ENCODE results near the gene GRHPR. TPM values are rescaled to one million over a fixed set of nuclear protein-coding genes. Genes with fewer than 3 reads are reported as not detected.

Gene GRHPR
- total and polyA plus RNA-seq, 10 of the 15 experiments (the other 5 are each of a cell fraction or from before 2014, with no cell fraction given) = 52.4 to 194 (median 126) TPM

- TF ChIP-seq RAD21 (IDR thresholded peaks at IDR 0.05; ENCODE audit: insufficient read depth, low read depth, low read length) (peak; percentile 9; the same call in 1 of the 2 replicates), SIX5 (IDR thresholded peaks at IDR 0.05; ENCODE audit: low read depth, low read length, severe bottlenecking) (no peak), CREB1 (IDR thresholded peaks at IDR 0.05; ENCODE audit: low read depth) (no peak), FOXM1 (IDR thresholded peaks at IDR 0.05; ENCODE audit: low read depth, low read length) (no peak), ELK1 (IDR thresholded peaks at IDR 0.05; ENCODE audit: low read depth, low read length) (no peak), ASH2L (IDR thresholded peaks at IDR 0.05; ENCODE audit: borderline replicate concordance, low read depth) (no peak), BCL11A (IDR thresholded peaks at IDR 0.05; ENCODE audit: low read depth, low read length) (peak; percentile 45; the same call in 1 of the 2 replicates), RCOR1 (conservative IDR thresholded peaks at IDR 0.05; ENCODE audit: low read depth, low read length) (no peak), TBL1XR1 (IDR thresholded peaks at IDR 0.05; ENCODE audit: low read depth, low read length) (peak; percentile 53; the same call in 1 of the 2 replicates), TAF1 (IDR thresholded peaks at IDR 0.05; ENCODE audit: borderline replicate concordance, low read depth, low read length) (peak; percentile 22; the same call in 1 of the 2 replicates), RBBP5 (conservative IDR thresholded peaks at IDR 0.05) (no peak), HDGF (IDR thresholded peaks at IDR 0.05) (peak; percentile 17; the same call in 1 of the 2 replicates), NRF1 (conservative IDR thresholded peaks at IDR 0.05; ENCODE audit: low read depth, low read length) (no peak), RELA (IDR thresholded peaks at IDR 0.05; ENCODE audit: borderline replicate concordance, partially characterized antibody) (peak; percentile 4), POLR2AphosphoS5 (IDR thresholded peaks at IDR 0.05; ENCODE audit: low read length) (no peak)
- TF ChIP-seq, protein P1, sequence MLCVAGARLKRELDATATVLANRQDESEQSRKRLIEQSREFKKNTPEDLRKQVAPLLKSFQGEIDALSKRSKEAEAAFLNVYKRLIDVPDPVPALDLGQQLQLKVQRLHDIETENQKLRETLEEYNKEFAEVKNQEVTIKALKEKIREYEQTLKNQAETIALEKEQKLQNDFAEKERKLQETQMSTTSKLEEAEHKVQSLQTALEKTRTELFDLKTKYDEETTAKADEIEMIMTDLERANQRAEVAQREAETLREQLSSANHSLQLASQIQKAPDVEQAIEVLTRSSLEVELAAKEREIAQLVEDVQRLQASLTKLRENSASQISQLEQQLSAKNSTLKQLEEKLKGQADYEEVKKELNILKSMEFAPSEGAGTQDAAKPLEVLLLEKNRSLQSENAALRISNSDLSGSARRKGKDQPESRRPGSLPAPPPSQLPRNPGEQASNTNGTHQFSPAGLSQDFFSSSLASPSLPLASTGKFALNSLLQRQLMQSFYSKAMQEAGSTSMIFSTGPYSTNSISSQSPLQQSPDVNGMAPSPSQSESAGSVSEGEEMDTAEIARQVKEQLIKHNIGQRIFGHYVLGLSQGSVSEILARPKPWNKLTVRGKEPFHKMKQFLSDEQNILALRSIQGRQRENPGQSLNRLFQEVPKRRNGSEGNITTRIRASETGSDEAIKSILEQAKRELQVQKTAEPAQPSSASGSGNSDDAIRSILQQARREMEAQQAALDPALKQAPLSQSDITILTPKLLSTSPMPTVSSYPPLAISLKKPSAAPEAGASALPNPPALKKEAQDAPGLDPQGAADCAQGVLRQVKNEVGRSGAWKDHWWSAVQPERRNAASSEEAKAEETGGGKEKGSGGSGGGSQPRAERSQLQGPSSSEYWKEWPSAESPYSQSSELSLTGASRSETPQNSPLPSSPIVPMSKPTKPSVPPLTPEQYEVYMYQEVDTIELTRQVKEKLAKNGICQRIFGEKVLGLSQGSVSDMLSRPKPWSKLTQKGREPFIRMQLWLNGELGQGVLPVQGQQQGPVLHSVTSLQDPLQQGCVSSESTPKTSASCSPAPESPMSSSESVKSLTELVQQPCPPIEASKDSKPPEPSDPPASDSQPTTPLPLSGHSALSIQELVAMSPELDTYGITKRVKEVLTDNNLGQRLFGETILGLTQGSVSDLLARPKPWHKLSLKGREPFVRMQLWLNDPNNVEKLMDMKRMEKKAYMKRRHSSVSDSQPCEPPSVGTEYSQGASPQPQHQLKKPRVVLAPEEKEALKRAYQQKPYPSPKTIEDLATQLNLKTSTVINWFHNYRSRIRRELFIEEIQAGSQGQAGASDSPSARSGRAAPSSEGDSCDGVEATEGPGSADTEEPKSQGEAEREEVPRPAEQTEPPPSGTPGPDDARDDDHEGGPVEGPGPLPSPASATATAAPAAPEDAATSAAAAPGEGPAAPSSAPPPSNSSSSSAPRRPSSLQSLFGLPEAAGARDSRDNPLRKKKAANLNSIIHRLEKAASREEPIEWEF (IDR thresholded peaks at IDR 0.05; ENCODE audit: insufficient replicate concordance, low read depth, low read length) = peak; percentile 30
- TF ChIP-seq, protein P2, sequence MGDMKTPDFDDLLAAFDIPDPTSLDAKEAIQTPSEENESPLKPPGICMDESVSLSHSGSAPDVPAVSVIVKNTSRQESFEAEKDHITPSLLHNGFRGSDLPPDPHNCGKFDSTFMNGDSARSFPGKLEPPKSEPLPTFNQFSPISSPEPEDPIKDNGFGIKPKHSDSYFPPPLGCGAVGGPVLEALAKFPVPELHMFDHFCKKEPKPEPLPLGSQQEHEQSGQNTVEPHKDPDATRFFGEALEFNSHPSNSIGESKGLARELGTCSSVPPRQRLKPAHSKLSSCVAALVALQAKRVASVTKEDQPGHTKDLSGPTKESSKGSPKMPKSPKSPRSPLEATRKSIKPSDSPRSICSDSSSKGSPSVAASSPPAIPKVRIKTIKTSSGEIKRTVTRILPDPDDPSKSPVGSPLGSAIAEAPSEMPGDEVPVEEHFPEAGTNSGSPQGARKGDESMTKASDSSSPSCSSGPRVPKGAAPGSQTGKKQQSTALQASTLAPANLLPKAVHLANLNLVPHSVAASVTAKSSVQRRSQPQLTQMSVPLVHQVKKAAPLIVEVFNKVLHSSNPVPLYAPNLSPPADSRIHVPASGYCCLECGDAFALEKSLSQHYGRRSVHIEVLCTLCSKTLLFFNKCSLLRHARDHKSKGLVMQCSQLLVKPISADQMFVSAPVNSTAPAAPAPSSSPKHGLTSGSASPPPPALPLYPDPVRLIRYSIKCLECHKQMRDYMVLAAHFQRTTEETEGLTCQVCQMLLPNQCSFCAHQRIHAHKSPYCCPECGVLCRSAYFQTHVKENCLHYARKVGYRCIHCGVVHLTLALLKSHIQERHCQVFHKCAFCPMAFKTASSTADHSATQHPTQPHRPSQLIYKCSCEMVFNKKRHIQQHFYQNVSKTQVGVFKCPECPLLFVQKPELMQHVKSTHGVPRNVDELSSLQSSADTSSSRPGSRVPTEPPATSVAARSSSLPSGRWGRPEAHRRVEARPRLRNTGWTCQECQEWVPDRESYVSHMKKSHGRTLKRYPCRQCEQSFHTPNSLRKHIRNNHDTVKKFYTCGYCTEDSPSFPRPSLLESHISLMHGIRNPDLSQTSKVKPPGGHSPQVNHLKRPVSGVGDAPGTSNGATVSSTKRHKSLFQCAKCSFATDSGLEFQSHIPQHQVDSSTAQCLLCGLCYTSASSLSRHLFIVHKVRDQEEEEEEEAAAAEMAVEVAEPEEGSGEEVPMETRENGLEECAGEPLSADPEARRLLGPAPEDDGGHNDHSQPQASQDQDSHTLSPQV (IDR thresholded peaks at IDR 0.05) = peak; percentile 49; the same call in 1 of the 2 replicates
- TF ChIP-seq, protein P3, sequence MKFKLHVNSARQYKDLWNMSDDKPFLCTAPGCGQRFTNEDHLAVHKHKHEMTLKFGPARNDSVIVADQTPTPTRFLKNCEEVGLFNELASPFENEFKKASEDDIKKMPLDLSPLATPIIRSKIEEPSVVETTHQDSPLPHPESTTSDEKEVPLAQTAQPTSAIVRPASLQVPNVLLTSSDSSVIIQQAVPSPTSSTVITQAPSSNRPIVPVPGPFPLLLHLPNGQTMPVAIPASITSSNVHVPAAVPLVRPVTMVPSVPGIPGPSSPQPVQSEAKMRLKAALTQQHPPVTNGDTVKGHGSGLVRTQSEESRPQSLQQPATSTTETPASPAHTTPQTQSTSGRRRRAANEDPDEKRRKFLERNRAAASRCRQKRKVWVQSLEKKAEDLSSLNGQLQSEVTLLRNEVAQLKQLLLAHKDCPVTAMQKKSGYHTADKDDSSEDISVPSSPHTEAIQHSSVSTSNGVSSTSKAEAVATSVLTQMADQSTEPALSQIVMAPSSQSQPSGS (IDR thresholded peaks at IDR 0.05; ENCODE audit: low read length) = no peak
Observed at GRCh38 chr9:37382161-37382981, 40.1 kb upstream of the GRHPR start (continued).

All from GM12878 (cell line).